Germinal center (tissue), 1 donor: Measurements from ENCODE around the gene DCAF8.

Experiments
- DNase-seq: peaks from one replicate; pipeline ENCODE4 v3.0.0; 2012; ENCODE audit warnings: mixed read lengths, low spot score

DCAF8 gene

DNA sequence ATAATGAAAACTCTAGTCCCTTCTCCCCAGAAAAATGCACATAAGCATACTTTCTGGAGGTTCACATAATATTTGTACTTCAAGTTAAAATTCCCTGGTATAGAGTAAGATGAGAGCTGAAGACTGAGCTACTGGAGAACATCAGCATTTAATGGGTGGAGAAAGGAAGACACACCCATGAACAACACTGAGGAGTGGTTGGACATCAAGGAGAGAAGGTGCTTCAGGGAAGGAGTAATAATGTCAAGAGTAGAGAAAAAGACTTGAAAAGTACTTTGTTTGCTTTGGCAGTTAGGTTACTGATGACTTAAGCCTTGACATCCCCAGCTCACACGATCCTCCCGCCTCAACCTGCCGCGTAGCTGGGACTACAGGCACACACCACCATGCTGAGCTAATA is 35.3 kb downstream of the DCAF8 start:
- no peak for DNase-seq

DNA sequence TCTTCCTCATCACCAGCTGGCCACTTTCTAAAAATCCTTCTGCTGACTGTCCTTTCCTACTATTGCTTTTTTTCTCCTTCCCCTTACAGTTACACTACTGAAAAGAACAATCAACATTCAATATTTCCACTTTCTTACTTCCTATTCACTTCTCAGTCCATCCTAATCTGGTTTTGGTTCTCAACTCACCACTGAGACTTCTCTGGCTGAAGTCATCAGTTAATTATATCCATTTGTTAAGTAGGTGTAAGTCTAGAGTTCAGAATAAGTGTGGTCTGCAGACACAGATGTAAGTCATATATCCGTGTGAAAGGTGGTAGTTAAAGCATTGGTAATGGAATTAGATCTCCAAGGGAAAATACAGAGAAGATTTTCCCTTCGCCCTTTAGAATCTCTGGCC is 35.7 kb downstream of the DCAF8 start:
- DNase-seq: no peak

DNA sequence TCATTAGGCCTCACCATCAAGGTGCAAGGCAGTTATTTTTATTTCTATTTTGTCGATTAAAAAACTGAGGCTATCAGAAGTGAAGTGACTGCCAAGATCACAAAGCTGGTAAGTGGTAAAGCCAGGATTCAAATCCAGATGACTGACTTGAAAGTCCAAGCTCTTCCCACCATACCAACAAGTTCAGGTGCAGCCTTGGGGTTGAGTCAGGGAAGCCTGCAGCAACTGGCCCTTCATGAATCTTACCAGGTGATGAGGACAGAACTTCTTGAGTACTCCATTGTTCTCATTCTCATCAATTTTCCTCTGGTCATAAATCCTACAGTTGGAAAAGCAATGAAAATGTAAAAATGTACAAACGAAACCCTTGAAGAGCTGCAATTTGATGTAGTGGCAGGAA is 37.0 kb downstream of the DCAF8 start:
- no peak for DNase-seq

DNA sequence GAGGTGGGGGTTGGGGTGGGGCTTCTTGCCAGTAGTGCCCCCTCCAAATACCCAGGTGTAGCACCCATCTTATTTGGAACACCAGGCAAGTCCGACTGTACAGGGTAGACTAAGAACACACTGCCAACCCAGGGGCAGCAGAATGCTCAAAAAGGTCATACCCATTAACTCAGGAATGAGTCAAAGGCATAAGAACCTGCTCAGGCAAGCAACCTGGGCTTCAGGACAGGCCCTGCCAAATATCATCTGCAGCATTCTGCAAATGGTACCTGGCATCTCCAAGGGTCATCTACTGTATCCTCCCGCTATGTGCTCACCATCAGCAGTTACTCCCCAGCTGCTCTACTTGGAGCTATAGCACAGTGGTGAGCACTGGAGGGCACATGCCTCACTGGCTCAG is 37.7 kb downstream of the DCAF8 start:
- DNase-seq: no peak

DNA sequence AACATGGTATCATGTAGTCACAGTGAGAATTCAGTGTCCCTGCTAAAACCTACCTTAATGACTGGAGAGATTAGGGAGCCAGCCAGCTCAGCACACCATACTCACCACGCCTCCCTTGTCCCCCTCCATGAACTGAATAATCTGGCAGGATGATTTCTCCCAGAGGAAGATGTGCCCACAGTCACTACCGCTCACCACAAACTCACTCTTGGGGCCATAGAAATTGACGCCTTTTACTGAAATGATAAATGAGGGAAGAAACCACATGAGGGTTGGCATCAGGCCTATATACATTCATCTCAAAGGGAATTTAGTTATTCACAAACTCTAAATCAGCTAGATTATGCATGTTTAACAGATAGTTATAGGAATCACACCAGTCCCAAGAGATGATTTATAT is 39.8 kb downstream of the DCAF8 start:
- no peak for DNase-seq

DNA sequence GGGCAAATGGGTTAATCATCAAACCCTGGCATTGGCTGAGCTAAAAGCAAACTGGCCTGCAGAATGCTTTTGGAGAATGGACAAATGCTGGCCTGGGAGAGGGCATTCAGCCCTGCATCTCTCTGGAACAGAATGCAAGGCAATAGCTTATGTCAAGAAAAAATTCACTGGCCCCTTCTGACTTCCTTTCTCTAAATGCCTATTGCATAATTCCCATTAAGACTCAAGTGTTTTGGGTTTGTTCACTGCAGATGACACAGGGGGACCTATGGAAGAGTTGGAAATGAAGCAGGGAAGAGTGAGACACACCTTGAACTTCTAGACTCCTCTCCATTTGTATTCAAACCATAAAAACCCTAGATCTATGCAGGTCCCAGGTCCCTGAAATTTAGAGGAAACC is 41.3 kb downstream of the DCAF8 start:
- DNase-seq: no peak

DNA sequence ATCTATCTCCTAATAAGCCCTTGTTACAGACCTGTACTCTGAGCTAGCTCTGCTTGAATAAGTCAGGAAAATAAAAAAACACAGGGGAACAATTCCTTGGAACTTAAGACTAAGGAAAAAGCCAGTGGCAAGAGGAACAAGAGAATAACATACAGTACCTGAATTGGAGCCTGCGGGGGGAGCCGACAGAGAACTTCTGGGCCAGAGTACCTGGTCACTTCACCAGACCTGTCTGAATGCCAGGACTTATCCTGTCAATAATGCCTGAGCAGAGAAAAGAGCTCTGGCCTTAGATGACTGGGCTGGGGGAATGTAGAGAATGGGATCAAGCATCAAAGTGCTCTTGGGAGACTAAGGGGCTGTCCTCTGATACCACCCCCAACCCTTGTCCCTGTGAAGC is 42.0 kb downstream of the DCAF8 start:
- no peak for DNase-seq

DNA sequence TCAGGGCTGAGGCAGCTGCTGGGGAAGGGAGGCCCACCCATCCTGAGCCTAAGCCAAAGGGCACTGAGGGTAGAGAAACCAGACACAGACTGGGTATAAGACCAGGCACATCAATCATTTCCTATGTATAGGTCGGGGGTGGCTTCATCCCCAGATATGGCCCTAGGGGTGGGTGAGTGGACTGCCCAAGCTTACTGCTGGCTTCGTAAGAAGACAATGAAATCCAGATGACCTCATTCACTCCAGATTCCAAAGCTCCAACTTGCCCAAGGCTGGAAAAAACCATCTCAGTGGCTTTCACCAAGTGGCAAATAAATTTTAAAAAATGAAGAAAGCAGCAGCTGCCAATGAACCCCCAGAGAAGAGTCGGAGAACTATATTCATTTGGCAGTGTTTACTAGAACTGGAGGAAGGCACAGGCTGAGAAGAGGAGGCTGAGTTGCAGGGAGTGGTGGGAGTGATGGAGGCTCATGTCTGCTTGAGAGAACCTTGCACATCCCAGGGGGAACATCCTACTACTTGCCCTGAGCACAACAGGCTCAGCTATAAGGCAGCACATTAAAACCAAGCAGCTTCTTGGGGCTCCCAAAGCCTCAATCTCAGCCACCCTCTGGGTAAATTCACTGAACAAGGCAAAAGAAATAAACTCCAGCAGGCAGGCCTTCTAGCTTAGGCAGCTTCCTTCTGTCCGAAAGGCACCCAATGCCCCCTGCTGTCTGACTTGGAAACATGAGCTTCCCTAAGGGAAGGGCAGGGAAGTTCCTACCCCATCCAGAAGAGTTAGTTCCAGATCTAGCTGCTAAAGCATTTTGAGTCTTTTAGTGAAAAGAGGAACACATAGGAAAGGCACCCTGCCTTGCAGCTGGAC is 43.1 kb downstream of the DCAF8 start:
- no peak for DNase-seq

DNA sequence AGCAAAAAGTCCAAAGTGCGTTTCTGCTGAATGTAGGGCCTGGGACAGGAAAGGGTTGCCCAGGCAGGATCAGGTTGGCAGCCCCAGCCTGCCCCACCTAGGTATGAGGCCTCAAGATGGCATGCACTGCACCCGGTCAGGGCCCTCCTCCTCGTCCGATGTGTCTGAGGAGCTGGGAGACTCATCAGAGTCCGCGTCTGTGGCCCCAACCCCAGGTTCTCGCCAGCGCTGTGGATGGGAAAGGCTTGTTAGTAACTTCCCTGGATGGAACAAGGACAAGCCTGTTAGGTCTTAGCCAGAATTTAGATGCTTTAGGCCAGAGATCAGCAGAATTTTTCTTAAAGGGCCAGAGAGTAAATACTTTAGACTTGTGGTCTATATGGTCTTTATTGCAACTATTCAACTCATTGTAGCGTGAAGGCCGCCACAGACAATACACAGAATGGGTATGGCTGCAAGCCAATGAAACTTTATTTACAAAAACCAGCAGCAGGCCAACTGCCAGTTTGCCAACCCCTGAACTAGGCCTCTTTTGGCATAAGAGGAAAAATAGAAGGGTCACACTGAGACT is 44.8 kb downstream of the DCAF8 start:
- DNase-seq: no peak

DNA sequence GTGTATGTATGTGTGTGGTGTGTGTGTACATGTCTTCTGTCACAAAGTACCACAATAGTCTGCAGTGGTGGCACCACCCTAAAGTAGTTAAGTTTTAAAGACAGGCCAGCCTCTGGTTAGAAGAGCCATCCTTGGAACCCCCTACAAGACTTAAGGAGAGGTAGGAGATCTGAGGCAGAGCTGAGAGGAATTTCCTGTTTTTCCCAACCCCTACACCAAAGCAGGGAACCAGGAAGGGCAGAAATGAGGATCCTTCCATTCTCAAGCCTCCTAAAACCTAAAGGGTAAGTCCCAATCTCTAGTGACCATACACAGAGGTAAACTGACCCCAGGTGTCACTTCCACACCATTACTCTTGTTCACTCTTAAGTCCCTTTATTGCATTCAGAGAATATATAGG is 46.0 kb downstream of the DCAF8 start:
- DNase-seq: no peak

DNA sequence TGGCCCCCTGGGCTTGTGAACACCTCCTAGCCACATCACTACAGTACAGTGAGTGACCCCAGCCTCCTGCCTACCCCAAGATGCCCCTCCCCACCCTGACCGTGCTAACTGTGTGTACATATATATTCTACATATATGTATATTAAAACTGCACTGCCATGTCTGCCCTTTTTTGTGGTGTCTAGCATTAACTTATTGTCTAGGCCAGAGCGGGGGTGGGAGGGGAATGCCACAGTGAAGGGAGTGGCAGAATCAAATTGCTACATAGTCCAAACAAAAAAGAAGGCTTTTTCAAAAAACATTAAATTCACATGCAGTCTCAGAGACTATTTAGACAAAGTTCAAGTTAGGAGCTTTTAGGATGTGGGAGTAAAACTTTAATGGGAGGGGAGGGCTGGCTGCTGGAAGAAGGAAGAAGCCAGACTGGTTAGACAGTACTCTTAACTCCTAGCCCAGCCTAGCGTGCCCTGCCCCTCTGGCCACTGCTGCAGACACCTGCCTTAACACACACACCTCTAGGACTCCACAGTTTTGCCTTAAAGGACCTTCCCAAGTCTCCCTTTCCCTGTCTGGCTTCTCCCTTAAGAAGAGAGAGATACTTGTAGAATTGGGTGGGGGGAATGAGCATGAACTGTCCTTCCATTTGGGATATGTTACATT is 47.7 kb downstream of the DCAF8 start:
- DNase-seq: no peak

DNA sequence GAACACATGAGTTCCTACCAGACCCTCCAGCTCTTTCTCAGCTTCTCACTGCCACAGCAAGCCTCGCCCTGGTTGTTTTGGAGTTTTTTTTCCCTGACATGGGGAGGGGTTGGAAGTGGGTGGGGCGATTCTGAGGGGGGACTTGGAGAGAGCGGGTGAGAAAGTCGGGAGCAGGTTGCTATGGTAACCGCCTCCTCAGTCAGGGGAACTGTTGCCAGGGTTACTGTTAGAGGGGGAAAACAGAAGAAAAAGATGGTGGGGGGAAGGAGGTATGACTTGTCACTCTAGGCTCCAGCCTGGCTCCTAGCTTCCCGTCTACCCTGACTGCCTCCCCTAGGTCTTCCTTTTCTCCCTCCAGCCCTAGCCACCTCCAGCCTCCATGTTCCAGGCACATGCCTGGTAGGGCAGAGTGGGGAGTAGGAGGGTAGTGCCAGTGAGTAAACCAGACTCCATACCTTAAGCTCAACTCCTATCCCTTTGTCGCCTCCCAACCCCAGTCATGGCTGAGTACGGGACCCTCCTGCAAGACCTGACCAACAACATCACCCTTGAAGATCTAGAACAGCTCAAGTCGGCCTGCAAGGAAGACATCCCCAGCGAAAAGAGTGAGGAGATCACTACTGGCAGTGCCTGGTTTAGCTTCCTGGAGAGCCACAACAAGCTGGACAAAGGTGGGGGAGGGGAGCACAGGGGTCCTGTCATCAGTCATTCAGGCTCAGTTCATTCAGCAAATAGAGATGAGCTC is 51.1 kb downstream of the DCAF8 start:
- DNase-seq: no peak

DNA sequence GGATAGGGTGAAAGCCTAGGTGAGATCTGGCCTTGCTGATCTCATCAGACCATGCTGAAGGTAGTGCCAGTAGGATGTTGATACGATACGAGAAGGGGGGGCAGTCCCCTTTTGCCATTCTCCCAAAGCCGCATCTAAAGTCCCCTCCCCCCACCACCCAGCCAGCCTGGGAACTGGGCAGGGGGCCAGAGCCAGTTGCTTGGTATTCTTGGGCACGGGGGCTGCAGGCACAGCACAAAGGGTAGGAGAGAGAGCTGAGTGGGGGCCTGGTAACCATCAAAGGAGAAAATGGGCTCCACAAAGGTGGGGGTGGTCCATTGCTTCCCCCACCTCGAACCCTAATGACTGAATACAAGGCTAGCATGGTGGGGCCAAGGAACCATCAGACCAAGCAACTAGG is 51.8 kb downstream of the DCAF8 start:
- no peak for DNase-seq

DNA sequence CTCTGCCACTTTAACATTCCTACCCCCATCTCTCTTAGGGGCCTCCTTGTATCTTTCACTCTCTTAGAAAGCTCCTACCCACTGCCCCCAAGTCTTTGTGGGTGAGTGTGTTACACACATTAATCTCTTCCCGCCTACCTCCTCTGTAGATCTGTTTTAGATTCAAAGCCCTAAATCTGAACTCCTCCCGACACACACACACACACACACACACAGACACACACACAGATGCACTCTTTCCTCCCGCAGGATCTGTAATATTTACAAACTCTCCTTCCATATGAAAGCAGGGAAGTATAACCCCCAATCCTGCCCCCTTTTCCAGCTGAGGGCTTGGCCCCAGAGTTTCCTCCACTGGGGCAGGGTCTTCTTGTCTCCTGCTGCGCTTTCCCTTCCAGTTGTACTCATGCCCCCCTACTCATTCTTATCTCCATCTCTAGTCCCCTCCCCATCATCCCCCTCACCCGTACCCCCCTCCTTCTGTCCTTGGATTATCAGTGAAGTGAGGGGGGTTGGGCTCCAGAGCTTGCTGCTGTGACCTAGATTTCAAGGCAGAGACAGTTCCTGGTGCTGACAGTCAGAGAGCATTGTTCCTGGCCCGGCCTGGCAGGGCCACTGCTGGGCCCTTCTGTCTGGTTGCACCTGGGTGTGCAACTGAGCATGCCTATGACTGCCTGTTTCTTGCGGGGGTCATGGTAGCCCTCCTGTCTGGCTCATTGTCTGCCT is 52.9 kb downstream of the DCAF8 start:
- DNase-seq: no peak

DNA sequence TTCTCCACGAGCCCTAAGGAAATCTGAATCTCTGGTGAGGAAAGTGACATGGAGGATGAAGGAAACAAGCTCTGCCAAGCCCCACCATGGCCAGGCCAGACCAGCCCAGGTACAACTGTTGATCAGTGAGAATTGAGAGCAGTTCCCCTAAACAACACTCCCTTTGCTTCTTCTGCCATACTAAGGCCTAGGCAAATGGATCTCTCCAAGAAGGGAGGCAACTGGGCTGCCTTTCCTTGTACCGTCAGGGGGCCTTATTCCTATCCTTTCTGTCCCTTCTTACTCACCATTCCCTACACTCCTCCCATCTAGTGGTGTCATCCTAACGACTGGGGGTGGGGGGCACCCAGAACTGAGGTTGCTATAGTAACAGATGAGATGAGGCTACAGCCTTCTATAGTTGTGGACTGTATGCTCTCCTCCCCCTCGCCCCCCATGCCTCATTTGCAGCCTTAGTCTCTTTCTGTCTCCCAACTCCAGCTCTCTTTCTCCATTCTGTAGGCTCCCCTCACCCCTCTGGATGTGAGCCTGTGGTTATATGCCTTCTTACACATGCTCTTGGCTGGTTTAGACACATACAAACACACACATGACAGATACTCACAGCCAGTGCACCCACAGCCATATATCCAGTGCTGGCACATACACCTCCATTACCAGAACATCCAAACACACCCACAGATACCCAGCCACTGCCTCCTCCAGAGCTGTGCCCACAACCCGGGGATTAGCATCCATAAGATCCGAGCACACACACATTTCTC is 53.6 kb downstream of the DCAF8 start:
- DNase-seq: no peak

DNA sequence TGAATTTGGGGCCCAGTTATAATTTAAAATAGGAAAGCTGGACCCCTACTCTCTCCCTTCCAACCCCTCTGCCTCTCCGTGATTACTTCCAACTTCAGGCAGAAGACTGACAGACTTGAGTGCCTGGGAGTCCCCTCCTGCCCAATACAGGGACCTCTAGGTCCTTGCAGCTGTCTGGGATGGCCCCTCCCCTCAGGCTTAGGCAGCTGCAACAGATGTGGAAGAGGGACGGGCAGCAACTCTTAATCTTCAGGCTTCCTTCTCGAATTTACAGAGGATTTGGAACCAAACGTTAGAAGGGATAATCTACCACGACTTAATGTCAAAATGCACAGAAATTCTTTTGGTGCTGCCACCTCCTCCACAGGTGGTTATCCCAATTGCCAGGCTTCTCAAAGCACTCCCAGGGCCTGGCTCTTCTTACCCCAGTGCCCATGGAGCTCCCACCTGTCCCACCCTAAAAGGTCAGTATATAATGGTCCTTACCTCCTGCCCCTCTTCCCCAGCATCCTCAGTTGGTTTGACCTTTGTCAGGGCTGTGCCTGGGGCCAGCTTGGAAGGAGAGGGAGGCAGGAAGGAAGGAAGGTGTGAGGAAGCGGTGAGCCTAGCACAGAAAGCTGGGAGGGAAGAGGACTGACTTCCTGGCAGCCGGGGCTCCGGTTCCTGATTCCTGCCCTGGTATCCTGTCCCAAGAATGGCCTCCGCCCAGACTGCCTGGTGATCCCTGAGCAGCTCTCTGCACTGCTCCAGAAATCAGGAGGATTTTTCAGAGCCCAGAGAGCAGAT is 54.4 kb downstream of the DCAF8 start:
- no peak for DNase-seq

DNA sequence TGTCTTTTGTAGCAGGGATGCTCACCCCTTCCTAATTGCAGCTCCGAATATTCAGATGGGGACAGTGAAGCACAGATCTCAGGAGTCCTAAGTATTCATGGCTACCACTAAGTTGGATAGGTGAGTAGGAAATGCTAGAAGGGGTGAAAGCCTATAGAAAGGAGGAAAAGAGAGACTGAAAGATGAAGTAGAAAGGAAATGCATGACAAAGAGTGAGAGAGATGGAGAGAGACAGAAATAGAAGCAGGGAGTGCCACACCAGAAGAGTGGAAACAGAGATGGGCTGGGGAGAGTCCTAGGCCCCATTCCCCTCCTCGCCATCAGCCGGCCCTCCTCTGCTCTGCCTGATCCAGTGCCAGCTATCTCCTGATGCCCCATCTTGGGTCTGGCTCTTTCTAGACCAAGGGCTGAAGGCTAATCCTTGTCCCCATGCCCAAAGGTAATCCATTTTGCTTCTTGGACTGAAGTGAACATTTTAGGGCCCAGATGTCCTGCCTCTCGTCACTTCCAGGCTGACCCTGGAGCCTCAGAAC is 55.2 kb downstream of the DCAF8 start:
- no peak for DNase-seq

DNA sequence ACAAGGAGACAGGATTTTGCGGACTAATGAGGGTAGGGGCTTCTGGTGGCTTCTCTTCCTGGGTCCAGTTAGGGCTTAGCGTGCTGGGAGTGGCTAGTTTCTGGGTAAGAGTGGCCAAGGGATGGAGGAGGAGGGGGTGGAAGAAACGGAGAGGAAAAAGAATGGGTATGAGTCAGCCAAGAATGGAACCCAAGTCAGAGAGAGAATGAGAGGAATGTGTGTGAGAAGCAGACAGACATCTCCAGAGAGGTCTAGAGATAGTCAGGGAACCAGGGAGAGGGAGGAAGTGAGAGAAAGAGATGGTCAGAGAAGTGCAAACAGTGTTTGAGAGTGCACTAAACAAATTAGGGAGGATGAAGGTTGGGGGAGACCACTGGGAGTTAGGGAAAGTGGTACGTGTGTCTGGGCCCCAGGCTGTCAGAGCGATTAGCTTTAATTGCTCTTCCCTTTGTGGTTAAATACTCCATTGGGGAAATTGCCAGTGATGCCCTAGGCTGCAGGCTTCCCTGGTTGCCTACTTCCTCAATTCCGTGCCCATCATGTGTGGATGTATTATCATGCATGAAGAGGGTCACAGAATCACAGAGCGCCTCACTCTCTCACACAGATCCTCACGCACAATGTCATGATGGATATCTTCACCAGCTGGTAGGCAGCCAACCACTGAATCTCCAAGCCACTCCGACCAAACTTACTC is 55.8 kb downstream of the DCAF8 start:
- peak; percentile 48 for DNase-seq

DNA sequence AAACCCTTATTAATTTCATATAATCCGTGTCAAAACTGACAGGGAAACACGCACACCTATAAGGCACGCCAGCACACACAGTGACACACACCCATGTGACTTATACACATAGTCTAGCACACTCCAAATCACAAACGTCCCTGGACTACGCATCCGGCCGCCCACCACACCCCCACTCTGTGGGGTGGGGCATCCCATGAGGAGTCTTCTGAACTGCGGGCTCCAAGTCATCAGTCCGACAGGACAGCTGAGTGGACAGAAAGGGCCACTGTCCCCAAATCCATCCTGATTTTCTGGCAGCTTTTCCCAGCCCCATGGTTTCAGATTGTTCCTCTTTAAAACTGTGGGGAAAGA is 56.3 kb downstream of the DCAF8 start:
- DNase-seq: no peak
